HUES6 (cell line): ENCODE measurements around the gene BPIFB3.

Experiments used
- H3K27ac ChIP-seq: 2 replicates; pipeline ENCODE4 v1.7.0; 2013; ENCODE audit warnings: low read depth, mild to moderate bottlenecking, low read length, inconsistent platforms
- H3K27me3 ChIP-seq: 2 replicates; pipeline ENCODE4 v1.6.1; 2013; ENCODE audit warnings: low read length; ENCODE audit not compliant: control insufficient read depth, insufficient read depth
- H3K36me3 ChIP-seq: 2 replicates; pipeline ENCODE4 v1.6.1; 2013; ENCODE audit warnings: low read length; ENCODE audit not compliant: control insufficient read depth, insufficient read depth
- H3K4me1 ChIP-seq: 2 replicates; pipeline ENCODE4 v1.6.1; 2013; ENCODE audit warnings: low read length; ENCODE audit not compliant: control insufficient read depth, insufficient read depth
- H3K4me3 ChIP-seq: 2 replicates; pipeline ENCODE4 v1.5.1; 2013; ENCODE audit warnings: low read depth, low read length
- H3K9ac ChIP-seq: one replicate; pipeline ENCODE4 v1.6.1; 2013; ENCODE audit warnings: mild to moderate bottlenecking, low read length
- H3K9me3 ChIP-seq: 2 replicates; pipeline ENCODE4 v1.6.1; 2013; ENCODE audit warnings: low read depth, low read length; ENCODE audit not compliant: control insufficient read depth, insufficient read depth

Gene BPIFB3

DNA sequence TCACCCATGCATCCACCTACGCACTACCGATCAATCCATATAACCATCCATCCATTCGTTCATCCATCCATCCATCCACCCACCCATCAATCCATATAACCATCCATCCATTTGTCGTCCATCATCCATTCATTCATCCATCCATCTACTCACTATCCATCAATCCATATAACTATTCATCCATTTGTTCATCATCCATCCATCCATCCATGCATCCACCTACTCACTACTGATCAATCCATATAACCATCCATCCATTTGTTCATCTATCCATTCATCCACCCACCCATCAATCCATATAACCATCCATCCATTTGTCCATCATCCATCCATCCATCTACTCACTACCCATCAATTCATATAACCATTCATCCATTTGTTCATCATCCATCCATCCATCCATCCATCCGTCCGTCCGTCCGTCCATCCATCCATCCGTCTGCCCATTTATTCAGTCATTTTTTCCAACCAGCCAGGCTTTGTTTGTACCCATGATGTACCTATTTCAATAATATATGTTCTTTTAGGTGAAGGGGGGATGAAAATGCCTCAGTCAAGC, 28.3 kb upstream of the BPIFB3 start:
- H3K27ac ChIP-seq, result no peak overlapping the region
- H3K36me3 ChIP-seq, result no peaks in the 10 kb centered on the region
- H3K4me1 ChIP-seq, result peaks cover 5% of the 10 kb centered on the region; the same call in 1 of the 2 replicates
- H3K9me3 ChIP-seq, result no peaks in the 10 kb centered on the region
- H3K4me3 ChIP-seq, result no peak overlapping the region
- no peak overlapping the region for H3K9ac ChIP-seq
- H3K27me3 ChIP-seq, result no peaks in the 10 kb centered on the region

- Histone ChIP-seq H3K9ac (no peak overlapping the region), H3K4me1 (peaks cover 5% of the 10 kb centered on the region; the same call in 1 of the 2 replicates), H3K4me3 (no peak overlapping the region), H3K9me3 (no peaks in the 10 kb centered on the region), H3K27ac (no peak overlapping the region), H3K27me3 (no peaks in the 10 kb centered on the region), H3K36me3 (no peaks in the 10 kb centered on the region)
These were observed 27.5 kb upstream of the BPIFB3 start for GRCh38 chr20:33026072-33026778.

- Histone ChIP-seq H3K27ac (no peak overlapping the region), H3K9ac (no peak overlapping the region), H3K9me3 (no peaks in the 10 kb centered on the region), H3K4me1 (peaks cover 5% of the 10 kb centered on the region; the same call in 1 of the 2 replicates), H3K36me3 (no peaks in the 10 kb centered on the region), H3K27me3 (no peaks in the 10 kb centered on the region), H3K4me3 (no peak overlapping the region)
These were observed 26.6 kb upstream of the BPIFB3 start for GRCh38 chr20:33026779-33027759.

DNA sequence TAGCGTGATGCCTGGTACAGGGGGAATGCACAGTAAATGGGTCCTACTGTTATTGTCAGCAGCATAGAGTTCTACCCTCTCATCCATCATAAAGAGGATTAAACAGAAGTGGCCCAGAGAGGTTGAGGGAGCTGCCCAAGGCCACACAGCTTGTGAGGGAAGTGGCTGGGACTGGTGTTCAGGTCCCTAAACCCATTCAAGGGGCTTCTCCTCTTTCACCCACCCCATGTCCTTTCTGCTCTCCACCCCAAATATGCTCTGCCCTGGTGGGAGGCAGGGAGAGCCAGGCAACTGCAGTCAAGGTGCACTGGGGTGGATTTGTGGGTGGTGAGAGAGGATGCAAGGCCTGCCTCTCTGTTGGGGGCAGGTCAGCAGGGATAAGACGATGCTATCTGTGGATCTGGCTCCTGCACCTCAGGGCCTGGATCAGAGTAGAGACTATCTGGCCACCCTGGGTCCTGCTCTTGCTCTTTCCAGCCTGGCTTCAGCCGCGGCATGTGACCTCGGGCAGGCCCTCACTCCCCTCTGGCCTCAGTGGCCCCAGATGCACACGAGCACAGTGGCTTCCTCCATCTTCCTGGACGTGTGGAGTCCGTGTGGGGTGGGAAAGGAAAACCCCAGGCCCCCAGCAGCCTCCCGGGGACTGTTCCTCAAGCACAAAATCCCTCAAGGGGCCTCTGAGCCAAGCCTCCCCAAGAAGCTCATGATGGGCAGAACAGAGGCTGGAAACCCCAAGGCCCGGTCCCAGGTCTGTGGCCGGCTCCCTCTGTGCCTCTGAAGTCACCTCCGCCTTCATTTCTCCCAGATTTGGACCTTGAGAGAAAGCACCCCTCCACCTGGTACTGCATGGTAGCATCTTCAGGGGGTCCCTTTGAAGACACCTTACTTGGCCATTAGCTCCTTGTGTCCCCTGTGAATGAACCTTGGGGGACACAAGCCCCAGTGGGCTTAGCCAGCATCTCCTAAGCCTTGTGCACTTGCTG, 25.6 kb upstream of the BPIFB3 start:
- Histone ChIP-seq H3K9ac (no peak overlapping the region), H3K4me1 (peaks cover 5% of the 10 kb centered on the region; the same call in 1 of the 2 replicates), H3K4me3 (no peak overlapping the region), H3K9me3 (no peaks in the 10 kb centered on the region), H3K36me3 (no peaks in the 10 kb centered on the region), H3K27ac (no peak overlapping the region), H3K27me3 (no peaks in the 10 kb centered on the region)

DNA sequence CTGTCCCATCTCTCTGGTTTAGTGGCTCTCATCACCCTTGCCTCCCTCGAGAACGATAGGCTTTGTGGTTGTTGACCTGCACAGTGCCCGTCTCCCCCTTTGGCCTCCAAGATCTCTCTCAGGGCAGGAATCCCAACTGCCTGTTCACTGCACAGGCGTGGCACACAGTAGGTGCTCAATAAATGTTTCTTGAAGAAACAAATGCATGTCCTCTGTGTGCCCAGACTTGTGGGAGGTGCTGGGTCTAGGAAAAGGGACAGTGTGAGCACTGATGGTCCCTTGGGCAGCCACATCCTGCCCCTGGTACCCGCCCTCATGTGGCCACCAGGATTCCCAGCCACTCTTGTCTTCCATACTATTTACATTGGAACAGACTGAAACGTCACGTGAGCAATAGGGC, 24.8 kb upstream of the BPIFB3 start:
- peaks cover 1% of the 10 kb centered on the region; the same call in 1 of the 2 replicates for H3K4me1 ChIP-seq
- no peaks in the 10 kb centered on the region for H3K36me3 ChIP-seq
- H3K27ac ChIP-seq, result no peak overlapping the region
- H3K27me3 ChIP-seq, result no peaks in the 10 kb centered on the region; the same call in 1 of the 2 replicates
- no peak overlapping the region for H3K9ac ChIP-seq
- no peaks in the 10 kb centered on the region for H3K9me3 ChIP-seq
- H3K4me3 ChIP-seq, result no peak overlapping the region

GRCh38 chr20:33030076-33030475, 23.6 kb upstream of the BPIFB3 start:
- Histone ChIP-seq H3K9me3 (no peaks in the 10 kb centered on the region), H3K4me3 (no peak overlapping the region), H3K36me3 (no peaks in the 10 kb centered on the region), H3K9ac (no peak overlapping the region), H3K27me3 (peaks cover 4% of the 10 kb centered on the region; the same call in 1 of the 2 replicates), H3K4me1 (no peaks in the 10 kb centered on the region), H3K27ac (no peak overlapping the region)

- Histone ChIP-seq H3K4me1 (no peaks in the 10 kb centered on the region), H3K9ac (no peak overlapping the region), H3K9me3 (no peaks in the 10 kb centered on the region), H3K4me3 (no peak overlapping the region), H3K27me3 (peaks cover 4% of the 10 kb centered on the region; the same call in 1 of the 2 replicates), H3K27ac (no peak overlapping the region), H3K36me3 (no peaks in the 10 kb centered on the region)
These were observed 23.1 kb upstream of the BPIFB3 start for GRCh38 chr20:33030569-33030968.

GRCh38 chr20:33031531-33031930, 22.2 kb upstream of the BPIFB3 start, which contains the start of gene BPIFB6:
BPIFB6 (plus strand) TSS chr20:33031648; CDS start chr20:33031648, 0 bp downstream.
- H3K9me3 ChIP-seq, result no peaks in the 10 kb centered on the region
- H3K4me3 ChIP-seq, result no peak within 1 kb of the TSS
- no peak within 1 kb of the TSS for H3K9ac ChIP-seq
- no peak within 1 kb of the TSS for H3K27ac ChIP-seq
- no peaks in the 10 kb centered on the region for H3K4me1 ChIP-seq
- H3K27me3 ChIP-seq, result peaks cover 4% of the 10 kb centered on the region; the same call in 1 of the 2 replicates
- no peaks in the 10 kb centered on the region for H3K36me3 ChIP-seq

GRCh38 chr20:33032555-33032954, 21.1 kb upstream of the BPIFB3 start:
- Histone ChIP-seq H3K9ac (no peak overlapping the region), H3K27ac (no peak overlapping the region), H3K4me3 (no peak overlapping the region), H3K4me1 (no peaks in the 10 kb centered on the region), H3K27me3 (peaks cover 4% of the 10 kb centered on the region; the same call in 1 of the 2 replicates), H3K36me3 (no peaks in the 10 kb centered on the region), H3K9me3 (no peaks in the 10 kb centered on the region)

- no peak overlapping the region for H3K9ac ChIP-seq
- no peak overlapping the region for H3K4me3 ChIP-seq
- peaks cover 4% of the 10 kb centered on the region; the same call in 1 of the 2 replicates for H3K27me3 ChIP-seq
- H3K9me3 ChIP-seq, result no peaks in the 10 kb centered on the region
- H3K4me1 ChIP-seq, result no peaks in the 10 kb centered on the region
- H3K27ac ChIP-seq, result no peak overlapping the region
- H3K36me3 ChIP-seq, result no peaks in the 10 kb centered on the region
These were observed 20.3 kb upstream of the BPIFB3 start for GRCh38 chr20:33033381-33033780.
